Mesodermal cell (in vitro differentiated cells): ENCODE measurements around the gene KRT23. TPM values are rescaled to one million over a fixed set of nuclear protein-coding genes. Genes with fewer than 3 reads are reported as not detected.
A peak's percentile ranks its signal among the peaks of the same experiment; 100 is the strongest.

ENCODE experiments used
- H3K27ac ChIP-seq: 2 replicates; pipeline ENCODE4 v1.7.0; 2013; ENCODE audit warnings: mild to moderate bottlenecking, low read depth, low read length, moderate library complexity; ENCODE audit not compliant: severe bottlenecking
- H3K36me3 ChIP-seq: 2 replicates; pipeline ENCODE4 v1.7.1; 2013; ENCODE audit warnings: mild to moderate bottlenecking, low read length, moderate library complexity; ENCODE audit not compliant: control insufficient read depth, insufficient read depth
- H3K4me1 ChIP-seq: one replicate; pipeline ENCODE4 v1.7.1; 2013; ENCODE audit warnings: mild to moderate bottlenecking, low read length; ENCODE audit not compliant: insufficient read depth, control insufficient read depth, poor library complexity, severe bottlenecking
- H3K4me3 ChIP-seq: 2 replicates; pipeline ENCODE4 v1.7.0; 2013; ENCODE audit warnings: low read length, control low read depth, mild to moderate bottlenecking; ENCODE audit not compliant: insufficient read depth, poor library complexity, severe bottlenecking; ENCODE audit errors: extremely low read depth
- H3K9me3 ChIP-seq: 2 replicates; pipeline ENCODE4 v1.7.1; 2013; ENCODE audit warnings: mild to moderate bottlenecking, low read length, moderate library complexity; ENCODE audit not compliant: control insufficient read depth
- WGBS, 2 experiments: methylation state at CpG; one replicate each; pipeline ENCODE4 v1.1.5; 2013; ENCODE audit warnings: missing lambda C conversion rate in 2 of 2; ENCODE audit not compliant: insufficient coverage in 2 of 2; 5-methylcytosine and 5-hydroxymethylcytosine counted together
- polyA plus RNA-seq, 2 experiments: library from polyadenylated mRNA; stranded (reverse); fragments of 50-300 nt; gene quantifications; one replicate each; pipeline ENCODE4 v1.2.3, GENCODE V29; 2013

The KRT23 gene, protein sequence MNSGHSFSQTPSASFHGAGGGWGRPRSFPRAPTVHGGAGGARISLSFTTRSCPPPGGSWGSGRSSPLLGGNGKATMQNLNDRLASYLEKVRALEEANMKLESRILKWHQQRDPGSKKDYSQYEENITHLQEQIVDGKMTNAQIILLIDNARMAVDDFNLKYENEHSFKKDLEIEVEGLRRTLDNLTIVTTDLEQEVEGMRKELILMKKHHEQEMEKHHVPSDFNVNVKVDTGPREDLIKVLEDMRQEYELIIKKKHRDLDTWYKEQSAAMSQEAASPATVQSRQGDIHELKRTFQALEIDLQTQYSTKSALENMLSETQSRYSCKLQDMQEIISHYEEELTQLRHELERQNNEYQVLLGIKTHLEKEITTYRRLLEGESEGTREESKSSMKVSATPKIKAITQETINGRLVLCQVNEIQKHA
- not detected for polyA plus RNA-seq (2013, experiment 1 of 2)
- polyA plus RNA-seq (2013, experiment 2 of 2), result not detected

DNA sequence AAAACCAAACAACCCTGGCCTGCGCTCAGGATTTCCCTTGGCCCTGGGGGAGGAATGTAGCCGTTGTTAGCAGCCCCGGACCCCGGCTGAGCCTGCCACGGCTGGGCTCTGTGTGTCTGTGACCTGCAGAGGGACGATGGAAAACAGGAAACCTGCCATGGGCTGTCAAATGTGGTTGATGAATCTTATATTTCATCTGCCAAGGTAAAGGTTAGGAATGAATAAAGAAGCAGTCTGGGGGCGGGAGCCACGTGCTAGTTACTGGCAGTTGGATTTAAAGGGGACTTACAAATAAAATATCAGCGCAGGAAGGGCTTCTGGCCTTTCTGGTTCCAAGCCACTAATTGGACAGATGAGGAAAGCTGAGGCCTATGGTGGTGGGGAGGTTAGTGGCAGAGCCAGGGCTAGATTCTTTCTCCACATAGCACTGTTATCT is at the start of gene KRT23:
TSS of gene KRT23 (minus strand) at position 263 of the 436 bp plus-strand sequence. CDS start 1,043 bp downstream, outside the sequence.
- Histone ChIP-seq H3K4me3 (no peak within 1 kb of the TSS), H3K36me3 (no peaks in the 10 kb centered on the region), H3K27ac (no peak within 1 kb of the TSS), H3K4me1 (peaks cover 4% of the 10 kb centered on the region), H3K9me3 (no peaks in the 10 kb centered on the region)
- 49 to 59% methylated on average over 5 to 6 of the region's 9 CpGs for WGBS, 2 experiments

GRCh38 chr17:40986920-40987319 is 49.5 kb upstream of the KRT23 start:
- no peaks in the 10 kb centered on the region for H3K36me3 ChIP-seq
- H3K4me3 ChIP-seq, result no peak overlapping the region
- no peak overlapping the region for H3K27ac ChIP-seq
- H3K9me3 ChIP-seq, result no peaks in the 10 kb centered on the region
- 86 to 88% methylated on average over 7 of the region's 8 CpGs for WGBS, 2 experiments
- H3K4me1 ChIP-seq, result no peaks in the 10 kb centered on the region

- WGBS, 2 experiments, result 83% methylated on average over 1 of the region's 3 CpGs; no CpG with 5 or more reads in 1 of the 2 experiments
- H3K4me1 ChIP-seq, result no peaks in the 10 kb centered on the region
- H3K4me3 ChIP-seq, result no peak within 1 kb of the TSS
- H3K9me3 ChIP-seq, result no peaks in the 10 kb centered on the region
- H3K27ac ChIP-seq, result no peak within 1 kb of the TSS
- H3K36me3 ChIP-seq, result no peaks in the 10 kb centered on the region
These were observed 46.8 kb upstream of the KRT23 start, which contains the start of gene KRT40 for GRCh38 chr17:40984226-40984625. TSS of gene KRT40 (minus strand) at chr17:40984326. CDS start at chr17:40984273, 53 bp downstream.

DNA sequence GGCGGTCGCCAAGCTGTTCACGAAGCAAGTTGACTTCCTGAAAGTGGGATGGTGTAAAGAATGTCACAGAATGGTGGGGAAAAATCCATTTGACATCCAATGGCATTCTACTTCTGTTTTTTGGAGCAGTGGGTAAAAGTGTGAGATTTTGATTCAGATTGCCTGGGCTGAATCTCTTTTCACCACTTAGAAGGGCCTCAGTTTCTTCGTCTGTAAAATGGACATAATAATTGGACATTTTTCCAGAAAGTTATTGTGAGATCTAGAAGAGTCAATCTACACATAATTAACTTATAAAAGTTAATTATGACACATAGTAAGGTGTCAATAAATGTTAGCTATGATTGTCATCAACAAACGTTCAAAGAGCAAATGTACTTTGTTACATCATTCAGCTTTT is 43.7 kb upstream of the KRT23 start:
- H3K9me3 ChIP-seq, result no peaks in the 10 kb centered on the region
- H3K4me3 ChIP-seq, result no peak overlapping the region
- WGBS, 2 experiments, result 100% methylated on average over 3 of the region's 5 CpGs; no CpG with 5 or more reads in 1 of the 2 experiments
- no peak overlapping the region for H3K27ac ChIP-seq
- no peaks in the 10 kb centered on the region for H3K4me1 ChIP-seq
- H3K36me3 ChIP-seq, result no peaks in the 10 kb centered on the region

DNA sequence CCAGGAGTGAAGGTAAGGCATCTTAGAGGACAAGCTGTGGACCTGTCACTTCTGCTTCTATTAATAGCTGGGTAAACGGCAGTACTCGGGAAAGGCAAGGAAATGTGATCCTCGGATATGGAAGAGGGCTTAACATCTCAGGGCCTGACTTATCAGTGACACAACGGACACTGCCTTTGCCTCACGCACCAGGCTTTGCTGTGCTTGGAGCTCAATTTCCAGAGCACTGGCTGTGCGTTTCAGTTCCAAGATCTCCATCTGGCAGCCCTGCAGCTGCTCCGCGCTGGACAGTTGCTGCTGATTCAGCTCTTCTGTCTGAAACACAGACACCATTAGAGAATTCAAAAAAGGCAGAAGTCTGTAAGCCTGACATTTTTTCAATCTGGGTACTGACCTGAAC is 43.1 kb upstream of the KRT23 start:
- no peak overlapping the region for H3K4me3 ChIP-seq
- WGBS, 2 experiments, result 88 to 89% methylated on average over 8 of the region's 8 CpGs
- no peaks in the 10 kb centered on the region for H3K4me1 ChIP-seq
- H3K36me3 ChIP-seq, result no peaks in the 10 kb centered on the region
- H3K27ac ChIP-seq, result peak overlapping the region; percentile 51
- H3K9me3 ChIP-seq, result no peaks in the 10 kb centered on the region

DNA sequence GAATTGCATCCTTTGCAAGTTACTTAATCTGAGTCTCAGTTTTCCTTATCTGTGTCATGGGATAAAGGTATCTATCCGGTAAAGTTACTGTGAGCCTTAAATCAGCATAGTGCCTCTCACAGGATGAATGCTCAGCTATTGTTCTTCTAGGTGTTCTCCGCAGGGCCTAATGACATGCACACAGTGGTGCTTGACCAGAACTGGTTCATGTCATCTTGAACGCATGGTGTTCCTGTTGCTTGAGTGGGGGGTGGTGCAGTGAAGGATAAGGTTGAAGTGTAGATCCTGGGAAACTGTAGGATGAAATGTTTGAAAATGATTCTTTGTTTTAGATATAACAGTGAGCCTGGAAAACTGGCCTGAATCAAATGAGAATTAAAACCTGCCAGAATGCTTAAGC is 42.7 kb upstream of the KRT23 start:
- Histone ChIP-seq H3K4me3 (no peak overlapping the region), H3K9me3 (no peaks in the 10 kb centered on the region), H3K4me1 (no peaks in the 10 kb centered on the region), H3K36me3 (no peaks in the 10 kb centered on the region), H3K27ac (peak overlapping the region; percentile 26)
- WGBS, 2 experiments, result 84 to 88% methylated on average over 2 to 3 of the region's 3 CpGs

- H3K9me3 ChIP-seq, result no peaks in the 10 kb centered on the region
- 91 to 95% methylated on average over 7 to 12 of the region's 13 CpGs for WGBS, 2 experiments
- H3K36me3 ChIP-seq, result no peaks in the 10 kb centered on the region
- H3K4me1 ChIP-seq, result no peaks in the 10 kb centered on the region
- H3K27ac ChIP-seq, result no peak overlapping the region
- H3K4me3 ChIP-seq, result no peak overlapping the region
These were observed 41.2 kb upstream of the KRT23 start for GRCh38 chr17:40978575-40979151.

DNA sequence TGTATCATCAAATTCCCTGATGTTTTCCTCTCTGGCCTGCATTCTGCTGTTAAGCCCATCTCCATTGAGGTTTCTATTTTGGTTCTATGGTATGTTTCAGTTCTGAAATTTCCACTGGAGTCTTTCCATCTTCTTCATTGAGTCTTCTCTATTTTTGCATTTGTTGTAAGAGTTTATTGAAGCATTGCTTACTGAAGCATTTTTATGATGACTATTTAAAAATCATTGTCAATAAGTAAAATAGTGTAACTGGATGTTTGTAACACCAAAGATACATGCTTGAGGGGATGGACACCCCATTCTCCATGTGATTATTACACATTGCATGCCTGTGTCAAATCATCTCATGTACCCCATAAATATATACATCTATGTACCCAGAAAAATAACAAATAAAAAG is 38.1 kb upstream of the KRT23 start:
- Histone ChIP-seq H3K9me3 (no peaks in the 10 kb centered on the region), H3K4me1 (no peaks in the 10 kb centered on the region), H3K4me3 (no peak overlapping the region), H3K36me3 (no peaks in the 10 kb centered on the region), H3K27ac (no peak overlapping the region)

- Histone ChIP-seq H3K27ac (no peak overlapping the region), H3K4me3 (no peak overlapping the region), H3K9me3 (no peaks in the 10 kb centered on the region), H3K36me3 (no peaks in the 10 kb centered on the region), H3K4me1 (no peaks in the 10 kb centered on the region)
- WGBS, 2 experiments, result 92% methylated on average over 2 of the region's 3 CpGs; no CpG with 5 or more reads in 1 of the 2 experiments
These were observed 36.9 kb upstream of the KRT23 start for GRCh38 chr17:40974366-40974765.

- no peaks in the 10 kb centered on the region for H3K36me3 ChIP-seq
- H3K4me3 ChIP-seq, result no peak overlapping the region
- no CpG with 5 or more reads among the region's 1 CpG for WGBS, 2 experiments
- H3K4me1 ChIP-seq, result no peaks in the 10 kb centered on the region
- H3K9me3 ChIP-seq, result no peaks in the 10 kb centered on the region
- H3K27ac ChIP-seq, result no peak overlapping the region
These were observed 30.1 kb upstream of the KRT23 start for GRCh38 chr17:40967582-40967981.

DNA sequence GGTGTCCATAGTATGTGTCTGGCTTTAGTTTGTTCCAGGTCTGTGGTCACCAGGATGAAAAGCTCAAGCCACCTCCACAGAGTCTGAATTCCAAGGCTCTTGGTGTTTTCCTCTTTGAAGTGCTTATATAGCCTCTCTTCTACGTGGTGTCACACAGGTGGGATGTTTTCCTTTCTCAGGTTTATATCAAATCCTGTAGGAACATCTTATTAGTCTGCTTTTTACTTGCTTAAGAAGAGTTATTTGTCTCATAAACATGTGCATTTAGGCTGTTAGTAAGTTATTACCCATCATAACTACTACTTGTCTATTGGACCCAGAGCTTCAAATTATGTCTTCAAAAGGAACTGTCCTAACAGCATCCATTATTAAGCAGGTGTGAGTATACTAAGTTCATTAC is 29.4 kb upstream of the KRT23 start, which contains the start of gene KRT39:
TSS of gene KRT39 (minus strand) at position 101 of the 400 bp plus-strand sequence. CDS start at position 9, 92 bp downstream.
- Histone ChIP-seq H3K36me3 (no peaks in the 10 kb centered on the region), H3K9me3 (no peaks in the 10 kb centered on the region), H3K4me1 (no peaks in the 10 kb centered on the region), H3K4me3 (no peak within 1 kb of the TSS), H3K27ac (no peak within 1 kb of the TSS)
- WGBS, 2 experiments, result no CpG with 5 or more reads among the region's 1 CpG
